Ishikawa (cell line): ENCODE data around the gene LAP3.

Source experiments
- CEBPB ChIP-seq: IDR thresholded peaks from 2 replicates; pipeline ENCODE4 v1.6.1; 2012
- EGR1 ChIP-seq: IDR thresholded peaks from 2 replicates; pipeline ENCODE4 v1.6.1; 2012
- EP300 ChIP-seq: IDR thresholded peaks from 2 replicates; pipeline ENCODE4 v1.6.1; 2012; ENCODE audit warnings: borderline replicate concordance
- FOXM1 ChIP-seq: IDR thresholded peaks from 2 replicates; pipeline ENCODE4 v1.6.1; 2012; ENCODE audit warnings: low read depth, borderline replicate concordance
- MAX ChIP-seq: IDR thresholded peaks from 2 replicates; pipeline ENCODE4 v1.6.1; 2012
- NFIC ChIP-seq: IDR thresholded peaks from 2 replicates; pipeline ENCODE4 v1.6.1; 2012
- RAD21 ChIP-seq: IDR thresholded peaks from 2 replicates; pipeline ENCODE4 v1.6.1; 2012; ENCODE audit warnings: low read depth
- REST ChIP-seq: IDR thresholded peaks from 2 replicates; pipeline ENCODE4 v1.6.1; 2012; ENCODE audit warnings: low read depth, mild to moderate bottlenecking
- TAF1 ChIP-seq: IDR thresholded peaks from 2 replicates; pipeline ENCODE4 v1.6.1; 2012; ENCODE audit warnings: low read depth, mild to moderate bottlenecking
- TCF12 ChIP-seq: IDR thresholded peaks from 2 replicates; pipeline ENCODE4 v1.6.1; 2012; ENCODE audit warnings: low read depth
- USF1 ChIP-seq: IDR thresholded peaks from 2 replicates; pipeline ENCODE4 v1.6.1; 2012
- YY1 ChIP-seq: IDR thresholded peaks from 2 replicates; pipeline ENCODE4 v1.6.1; 2012; ENCODE audit warnings: low read depth

- no peak for TF ChIP-seq YY1
- TF ChIP-seq NFIC: no peak
- TF ChIP-seq CEBPB: no peak
- TF ChIP-seq RAD21: no peak
- TF ChIP-seq EGR1: no peak
- no peak for TF ChIP-seq MAX
- no peak for TF ChIP-seq USF1
- TF ChIP-seq FOXM1: no peak
- no peak for TF ChIP-seq TAF1
- TF ChIP-seq REST: no peak
- no peak for TF ChIP-seq TCF12
- TF ChIP-seq EP300: no peak
Observed at GRCh38 chr4:17589355-17589754, 12.4 kb downstream of the LAP3 start.
